GM13977 (cell line): ENCODE measurements around the gene THNSL1.

Source experiments
- DNase-seq: peaks from one replicate; pipeline ENCODE4 v3.0.0; 2012; ENCODE audit warnings: low spot score
- CTCF ChIP-seq: IDR thresholded peaks from 2 replicates; pipeline ENCODE4 v1.5.1; 2012; ENCODE audit warnings: mild to moderate bottlenecking, control low read depth; ENCODE audit not compliant: insufficient read depth; ENCODE audit errors: extremely low read depth, missing control alignments
- in situ Hi-C: fragments of 300-500 bp; cut with MboI; formaldehyde crosslinking; loops from one replicate; pipeline ENCODE4 v1.12.0; 2022; ENCODE audit warnings: low sequenced_read_pairs, low pct_unique_long_range_greater_than_20kb, mixed read lengths, inconsistent platforms; ENCODE audit not compliant: unreplicated experiment

THNSL1 gene

GRCh38 chr10:25018703-25019102 is 2.3 kb downstream of the THNSL1 start:
- DNase-seq, result no peak
- no peak for TF ChIP-seq CTCF

GRCh38 chr10:25023278-25023677 is 6.9 kb downstream of the THNSL1 start:
- in situ Hi-C loops, result no loop called here
- no peak for TF ChIP-seq CTCF

More at GRCh38 chr10:25018703-25019102, 2.3 kb downstream of the THNSL1 start:
- in situ Hi-C loops, result no loop called here

GRCh38 chr10:25024528-25024927 is 8.1 kb downstream of the THNSL1 start:
- TF ChIP-seq CTCF, result no peak

More at GRCh38 chr10:25023278-25023677, 6.9 kb downstream of the THNSL1 start:
- no peak for DNase-seq

GRCh38 chr10:25026463-25026862 is 10.1 kb downstream of the THNSL1 start:
- in situ Hi-C loops, result no loop called here
- no peak for TF ChIP-seq CTCF
- no peak for DNase-seq

More at GRCh38 chr10:25024528-25024927, 8.1 kb downstream of the THNSL1 start:
- in situ Hi-C loops, result no loop called here
- DNase-seq, result no peak

- no peak for TF ChIP-seq CTCF
- in situ Hi-C loops, result no loop called here
- no peak for DNase-seq
Measured at GRCh38 chr10:25028711-25029110, 12.3 kb downstream of the THNSL1 start.

GRCh38 chr10:25029519-25029918 is 13.1 kb downstream of the THNSL1 start:
- no peak for DNase-seq
- TF ChIP-seq CTCF, result no peak
- in situ Hi-C loops, result no loop called here

- no peak for TF ChIP-seq CTCF
- in situ Hi-C loops, result no loop called here
- no peak for DNase-seq
Measured at GRCh38 chr10:25036381-25036780, 20.0 kb downstream of the THNSL1 start.
